Caco-2 (cell line): ENCODE data around the gene TFRC. TPM values are rescaled to one million over a fixed set of nuclear protein-coding genes. Genes with fewer than 3 reads are reported as not detected.

ENCODE experiments used
- BruUV-seq: library from RNA; stranded (reverse); fragments of 400-500 nt; replicated peaks from 2 replicates; lab custom pipeline; 2021; lab: Mats Ljungman, UMichigan
- CTCF ChIA-PET: fragments of 300-600 bp; sonication (Branson Sonifier 250); formaldehyde crosslinking; loops from one replicate; lab custom pipeline; 2022; ENCODE audit warnings: antibody characterized with exemption; lab: Charles Lee
- POLR2A ChIA-PET: fragments of 300-600 bp; sonication (Branson Sonifier 250); formaldehyde crosslinking; loops from one replicate; lab custom pipeline; 2022; ENCODE audit warnings: antibody characterized with exemption; lab: Charles Lee
- DNase-seq, 2 experiments: peaks; one replicate each; pipeline versions ENCODE4 v3.0.0 to v3.0.0-alpha.2; 2020 to 2022
- H3K27me3 ChIP-seq: replicated peaks from 2 replicates; pipeline ENCODE4 v1.6.0; 2011; ENCODE audit warnings: low read length; ENCODE audit not compliant: control insufficient read depth, insufficient read depth
- H3K36me3 ChIP-seq: 2 replicates; pipeline ENCODE4 v1.5.1; 2011; ENCODE audit warnings: low read length; ENCODE audit not compliant: control insufficient read depth, insufficient read depth
- H3K4me1 ChIP-seq: fragments of 250-450 bp; sonication (Bioruptor Pico); 2 replicates; pipeline ENCODE4 v1.5.1; 2020; ENCODE audit warnings: mild to moderate bottlenecking
- H3K4me3 ChIP-seq: 2 replicates; pipeline ENCODE4 v1.5.1; 2011; ENCODE audit warnings: low read depth, mild to moderate bottlenecking, control low read depth, low read length
- H3K9me3 ChIP-seq: fragments of 250-450 bp; sonication (Bioruptor Pico); 2 replicates; pipeline ENCODE4 v1.5.1; 2020; ENCODE audit warnings: mild to moderate bottlenecking, moderate library complexity
- H3K27ac Mint-ChIP-seq: one replicate; pipeline ENCODE4 v1.8.0; 2022; ENCODE audit warnings: mixed read lengths; ENCODE audit not compliant: unreplicated experiment
- H3K27me3 Mint-ChIP-seq: one replicate; pipeline ENCODE4 v1.8.0; 2022; ENCODE audit warnings: mixed read lengths; ENCODE audit not compliant: insufficient read depth, unreplicated experiment
- H3K36me3 Mint-ChIP-seq: one replicate; pipeline ENCODE4 v1.8.0; 2022; ENCODE audit warnings: mild to moderate bottlenecking, mixed read lengths; ENCODE audit not compliant: insufficient read depth, unreplicated experiment
- H3K4me1 Mint-ChIP-seq: one replicate; pipeline ENCODE4 v1.8.0; 2022; ENCODE audit warnings: low read depth, mixed read lengths; ENCODE audit not compliant: unreplicated experiment
- H3K4me3 Mint-ChIP-seq: one replicate; pipeline ENCODE4 v1.8.0; 2022; ENCODE audit warnings: mild to moderate bottlenecking, moderate library complexity, mixed read lengths; ENCODE audit not compliant: unreplicated experiment
- H3K9me3 Mint-ChIP-seq: one replicate; pipeline ENCODE4 v1.8.0; 2022; ENCODE audit warnings: mixed read lengths; ENCODE audit not compliant: unreplicated experiment
- CTCF ChIP-seq, 2 experiments: fragments of 200-600 bp in 1 of 2; IDR thresholded peaks; 1 replicate in 1 of 2; 2 replicates in 1 of 2; pipeline versions ENCODE4 v1.5.1 to v1.8.0; 2011 to 2022; ENCODE audit warnings: antibody characterized with exemption in 1 of 2, control low read depth in 1 of 2, inconsistent platforms in 1 of 2, low read depth in 1 of 2, low read length in 1 of 2, mild to moderate bottlenecking in 1 of 2, moderate library complexity in 1 of 2; ENCODE audit not compliant: insufficient read depth in 1 of 2, severe bottlenecking in 1 of 2, unreplicated experiment in 1 of 2
- intact Hi-C: fragments of 100-400 bp; cut with micrococcal nuclease; formaldehyde crosslinking; loops from one replicate; pipeline ENCODE4 v1.10.0; 2022; ENCODE audit not compliant: unreplicated experiment
- total RNA-seq: library from RNA; stranded (reverse); gene quantifications from 2 replicates; pipeline ENCODE4 v1.2.3, GENCODE V29; 2022

TFRC gene
- total RNA-seq, 1 experiment from 2014 or later = 267 TPM

- H3K4me1 ChIP-seq = no peaks in the 10 kb centered on the region
- H3K27me3 Mint-ChIP-seq = no peaks in the 10 kb centered on the region
- ChIA-PET POLR2A (no interaction called here), CTCF (no interaction called here)
- no peak overlapping the region for H3K4me3 Mint-ChIP-seq
- intact Hi-C loops = no loop called here
- no peaks in the 10 kb centered on the region for H3K9me3 ChIP-seq
- no peaks in the 10 kb centered on the region for H3K9me3 Mint-ChIP-seq
- no peak for DNase-seq
- TF ChIP-seq CTCF (IDR thresholded peaks at IDR 0.05; ENCODE audit: insufficient read depth in 1 of 2, low read depth in 1 of 2, low read length in 1 of 2, severe bottlenecking in 1 of 2, unreplicated experiment in 1 of 2) = no peak
- H3K36me3 Mint-ChIP-seq = peaks cover 97% of the 10 kb centered on the region
- no TSS peak for BruUV-seq
- no peaks in the 10 kb centered on the region for H3K27me3 ChIP-seq
- H3K4me3 ChIP-seq = no peak overlapping the region
- no peaks in the 10 kb centered on the region for H3K4me1 Mint-ChIP-seq
- H3K27ac Mint-ChIP-seq = no peak overlapping the region
- H3K36me3 ChIP-seq = peaks cover 4% of the 10 kb centered on the region
Observed at GRCh38 chr3:196063456-196063855, 18.4 kb downstream of the TFRC start.

GRCh38 chr3:196063049-196063448 is 18.8 kb downstream of the TFRC start:
- DNase-seq = no peak
- Histone ChIP-seq H3K4me3 (no peak overlapping the region), H3K36me3 (peaks cover 4% of the 10 kb centered on the region), H3K9me3 (no peaks in the 10 kb centered on the region), H3K4me1 (no peaks in the 10 kb centered on the region), H3K27me3 (no peaks in the 10 kb centered on the region)
- intact Hi-C loops = no loop called here
- ChIA-PET CTCF (no interaction called here), POLR2A (no interaction called here)
- no peaks in the 10 kb centered on the region for H3K9me3 Mint-ChIP-seq
- no peak for TF ChIP-seq CTCF (IDR thresholded peaks at IDR 0.05; ENCODE audit: insufficient read depth in 1 of 2, low read depth in 1 of 2, low read length in 1 of 2, severe bottlenecking in 1 of 2, unreplicated experiment in 1 of 2)
- no TSS peak for BruUV-seq
- no peaks in the 10 kb centered on the region for H3K4me1 Mint-ChIP-seq
- peaks cover 97% of the 10 kb centered on the region for H3K36me3 Mint-ChIP-seq
- H3K27ac Mint-ChIP-seq = no peak overlapping the region
- no peaks in the 10 kb centered on the region for H3K27me3 Mint-ChIP-seq
- no peak overlapping the region for H3K4me3 Mint-ChIP-seq

- H3K9me3 Mint-ChIP-seq = no peaks in the 10 kb centered on the region
- H3K36me3 Mint-ChIP-seq = peaks cover 97% of the 10 kb centered on the region
Observed at GRCh38 chr3:196060834-196061233, 21.1 kb downstream of the TFRC start.

More at GRCh38 chr3:196060834-196061233, 21.1 kb downstream of the TFRC start:
- no peak for TF ChIP-seq CTCF (IDR thresholded peaks at IDR 0.05; ENCODE audit: insufficient read depth in 1 of 2, low read depth in 1 of 2, low read length in 1 of 2, severe bottlenecking in 1 of 2, unreplicated experiment in 1 of 2)
- H3K4me1 Mint-ChIP-seq = no peaks in the 10 kb centered on the region
- Histone ChIP-seq H3K4me3 (no peak overlapping the region), H3K9me3 (no peaks in the 10 kb centered on the region), H3K4me1 (no peaks in the 10 kb centered on the region), H3K27me3 (no peaks in the 10 kb centered on the region), H3K36me3 (peaks cover 4% of the 10 kb centered on the region)
- intact Hi-C loops = no loop called here
- no TSS peak for BruUV-seq
- no peak for DNase-seq
- H3K27ac Mint-ChIP-seq = no peak overlapping the region
- no peak overlapping the region for H3K4me3 Mint-ChIP-seq
- CTCF ChIA-PET = no interaction called here
- H3K27me3 Mint-ChIP-seq = no peaks in the 10 kb centered on the region
- POLR2A ChIA-PET = no interaction called here
